HG03175 (cell line): ENCODE data around the gene SPI1.
"Not testable (repeated sequence)": the region's sequence is repeated elsewhere in the genome, so short reads cannot be mapped to it uniquely, and the experiment has no call there.

Experiments used
- ATAC-seq: cut with Tn5 transposase; IDR thresholded peaks from one replicate; pipeline ENCODE4 v1.9.1; 2021; ENCODE audit warnings: mild to moderate bottlenecking, moderate library complexity; ENCODE audit not compliant: unreplicated experiment

SPI1 gene

GRCh38 chr11:47327949-47328348 is 50.4 kb downstream of the SPI1 start:
- ATAC-seq: no peak

GRCh38 chr11:47327025-47327424 is 51.3 kb downstream of the SPI1 start:
- no peak for ATAC-seq

- no peak for ATAC-seq
These were observed 52.1 kb downstream of the SPI1 start for GRCh38 chr11:47326198-47326597.

GRCh38 chr11:47325271-47326041 is 52.9 kb downstream of the SPI1 start:
- ATAC-seq: no peak

- ATAC-seq: no peak
These were observed 53.8 kb downstream of the SPI1 start for GRCh38 chr11:47324520-47324919.

- no peak for ATAC-seq
These were observed 60.2 kb downstream of the SPI1 start for GRCh38 chr11:47318166-47318565.

GRCh38 chr11:47317064-47317828 is 61.1 kb downstream of the SPI1 start:
- no peak for ATAC-seq

- ATAC-seq: not testable (repeated sequence)
These were observed 61.8 kb downstream of the SPI1 start for GRCh38 chr11:47316501-47316900.

- no peak for ATAC-seq
These were observed 63.4 kb downstream of the SPI1 start for GRCh38 chr11:47314992-47315391.

GRCh38 chr11:47308050-47308823 is 70.1 kb downstream of the SPI1 start:
- ATAC-seq: no peak

- no peak for ATAC-seq
These were observed 71.9 kb downstream of the SPI1 start for GRCh38 chr11:47306484-47306844.

GRCh38 chr11:47305734-47306483 is 72.4 kb downstream of the SPI1 start:
- no peak for ATAC-seq
